ENCODE results near the gene HDAC4. TPM values are rescaled to one million over a fixed set of nuclear protein-coding genes. Genes with fewer than 3 reads are reported as not detected.

HDAC4 gene
- total and polyA plus RNA-seq, 2 experiments from 2014 or later, result 8.1 to 41.8 TPM

DNA sequence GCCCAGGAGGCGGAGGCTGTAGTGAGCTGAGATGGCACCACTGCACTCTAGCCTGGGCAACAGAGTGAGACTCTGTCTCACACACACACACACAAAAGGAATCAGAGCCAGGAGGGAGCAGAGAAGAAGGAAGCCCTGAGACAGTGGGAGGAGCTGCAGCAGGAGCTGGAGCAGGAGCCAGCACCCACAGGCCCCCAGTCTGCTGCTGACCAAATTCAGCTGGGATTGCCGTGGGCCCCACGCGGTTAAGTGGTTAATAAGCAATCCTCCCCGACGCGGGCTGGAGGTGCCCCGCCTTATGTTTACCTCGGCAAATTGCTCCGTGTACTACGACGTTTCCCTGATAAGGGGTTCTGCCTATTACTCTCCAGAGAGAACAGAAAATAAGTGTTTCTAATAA is 287.6 kb downstream of the HDAC4 start (continued):
- TF ChIP-seq, protein P1, sequence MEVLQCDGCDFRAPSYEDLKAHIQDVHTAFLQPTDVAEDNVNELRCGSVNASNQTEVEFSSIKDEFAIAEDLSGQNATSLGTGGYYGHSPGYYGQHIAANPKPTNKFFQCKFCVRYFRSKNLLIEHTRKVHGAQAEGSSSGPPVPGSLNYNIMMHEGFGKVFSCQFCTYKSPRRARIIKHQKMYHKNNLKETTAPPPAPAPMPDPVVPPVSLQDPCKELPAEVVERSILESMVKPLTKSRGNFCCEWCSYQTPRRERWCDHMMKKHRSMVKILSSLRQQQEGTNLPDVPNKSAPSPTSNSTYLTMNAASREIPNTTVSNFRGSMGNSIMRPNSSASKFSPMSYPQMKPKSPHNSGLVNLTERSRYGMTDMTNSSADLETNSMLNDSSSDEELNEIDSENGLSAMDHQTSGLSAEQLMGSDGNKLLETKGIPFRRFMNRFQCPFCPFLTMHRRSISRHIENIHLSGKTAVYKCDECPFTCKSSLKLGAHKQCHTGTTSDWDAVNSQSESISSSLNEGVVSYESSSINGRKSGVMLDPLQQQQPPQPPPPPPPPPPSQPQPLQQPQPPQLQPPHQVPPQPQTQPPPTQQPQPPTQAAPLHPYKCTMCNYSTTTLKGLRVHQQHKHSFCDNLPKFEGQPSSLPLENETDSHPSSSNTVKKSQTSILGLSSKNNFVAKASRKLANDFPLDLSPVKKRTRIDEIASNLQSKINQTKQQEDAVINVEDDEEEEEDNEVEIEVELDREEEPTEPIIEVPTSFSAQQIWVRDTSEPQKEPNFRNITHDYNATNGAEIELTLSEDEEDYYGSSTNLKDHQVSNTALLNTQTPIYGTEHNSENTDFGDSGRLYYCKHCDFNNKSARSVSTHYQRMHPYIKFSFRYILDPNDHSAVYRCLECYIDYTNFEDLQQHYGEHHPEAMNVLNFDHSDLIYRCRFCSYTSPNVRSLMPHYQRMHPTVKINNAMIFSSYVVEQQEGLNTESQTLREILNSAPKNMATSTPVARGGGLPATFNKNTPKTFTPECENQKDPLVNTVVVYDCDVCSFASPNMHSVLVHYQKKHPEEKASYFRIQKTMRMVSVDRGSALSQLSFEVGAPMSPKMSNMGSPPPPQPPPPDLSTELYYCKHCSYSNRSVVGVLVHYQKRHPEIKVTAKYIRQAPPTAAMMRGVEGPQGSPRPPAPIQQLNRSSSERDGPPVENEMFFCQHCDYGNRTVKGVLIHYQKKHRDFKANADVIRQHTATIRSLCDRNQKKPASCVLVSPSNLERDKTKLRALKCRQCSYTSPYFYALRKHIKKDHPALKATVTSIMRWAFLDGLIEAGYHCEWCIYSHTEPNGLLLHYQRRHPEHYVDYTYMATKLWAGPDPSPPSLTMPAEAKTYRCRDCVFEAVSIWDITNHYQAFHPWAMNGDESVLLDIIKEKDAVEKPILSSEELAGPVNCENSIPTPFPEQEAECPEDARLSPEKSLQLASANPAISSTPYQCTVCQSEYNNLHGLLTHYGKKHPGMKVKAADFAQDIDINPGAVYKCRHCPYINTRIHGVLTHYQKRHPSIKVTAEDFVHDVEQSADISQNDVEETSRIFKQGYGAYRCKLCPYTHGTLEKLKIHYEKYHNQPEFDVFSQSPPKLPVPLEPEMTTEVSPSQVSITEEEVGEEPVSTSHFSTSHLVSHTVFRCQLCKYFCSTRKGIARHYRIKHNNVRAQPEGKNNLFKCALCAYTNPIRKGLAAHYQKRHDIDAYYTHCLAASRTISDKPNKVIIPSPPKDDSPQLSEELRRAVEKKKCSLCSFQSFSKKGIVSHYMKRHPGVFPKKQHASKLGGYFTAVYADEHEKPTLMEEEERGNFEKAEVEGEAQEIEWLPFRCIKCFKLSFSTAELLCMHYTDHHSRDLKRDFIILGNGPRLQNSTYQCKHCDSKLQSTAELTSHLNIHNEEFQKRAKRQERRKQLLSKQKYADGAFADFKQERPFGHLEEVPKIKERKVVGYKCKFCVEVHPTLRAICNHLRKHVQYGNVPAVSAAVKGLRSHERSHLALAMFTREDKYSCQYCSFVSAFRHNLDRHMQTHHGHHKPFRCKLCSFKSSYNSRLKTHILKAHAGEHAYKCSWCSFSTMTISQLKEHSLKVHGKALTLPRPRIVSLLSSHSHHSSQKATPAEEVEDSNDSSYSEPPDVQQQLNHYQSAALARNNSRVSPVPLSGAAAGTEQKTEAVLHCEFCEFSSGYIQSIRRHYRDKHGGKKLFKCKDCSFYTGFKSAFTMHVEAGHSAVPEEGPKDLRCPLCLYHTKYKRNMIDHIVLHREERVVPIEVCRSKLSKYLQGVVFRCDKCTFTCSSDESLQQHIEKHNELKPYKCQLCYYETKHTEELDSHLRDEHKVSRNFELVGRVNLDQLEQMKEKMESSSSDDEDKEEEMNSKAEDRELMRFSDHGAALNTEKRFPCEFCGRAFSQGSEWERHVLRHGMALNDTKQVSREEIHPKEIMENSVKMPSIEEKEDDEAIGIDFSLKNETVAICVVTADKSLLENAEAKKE (CRISPR knock-in tag; IDR thresholded peaks at IDR 0.05), result no peak
- TF ChIP-seq STAT1 (IDR thresholded peaks at IDR 0.05; ENCODE audit: unreplicated experiment), result no peak
- TF ChIP-seq, protein P2, sequence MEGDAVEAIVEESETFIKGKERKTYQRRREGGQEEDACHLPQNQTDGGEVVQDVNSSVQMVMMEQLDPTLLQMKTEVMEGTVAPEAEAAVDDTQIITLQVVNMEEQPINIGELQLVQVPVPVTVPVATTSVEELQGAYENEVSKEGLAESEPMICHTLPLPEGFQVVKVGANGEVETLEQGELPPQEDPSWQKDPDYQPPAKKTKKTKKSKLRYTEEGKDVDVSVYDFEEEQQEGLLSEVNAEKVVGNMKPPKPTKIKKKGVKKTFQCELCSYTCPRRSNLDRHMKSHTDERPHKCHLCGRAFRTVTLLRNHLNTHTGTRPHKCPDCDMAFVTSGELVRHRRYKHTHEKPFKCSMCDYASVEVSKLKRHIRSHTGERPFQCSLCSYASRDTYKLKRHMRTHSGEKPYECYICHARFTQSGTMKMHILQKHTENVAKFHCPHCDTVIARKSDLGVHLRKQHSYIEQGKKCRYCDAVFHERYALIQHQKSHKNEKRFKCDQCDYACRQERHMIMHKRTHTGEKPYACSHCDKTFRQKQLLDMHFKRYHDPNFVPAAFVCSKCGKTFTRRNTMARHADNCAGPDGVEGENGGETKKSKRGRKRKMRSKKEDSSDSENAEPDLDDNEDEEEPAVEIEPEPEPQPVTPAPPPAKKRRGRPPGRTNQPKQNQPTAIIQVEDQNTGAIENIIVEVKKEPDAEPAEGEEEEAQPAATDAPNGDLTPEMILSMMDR (conservative IDR thresholded peaks at IDR 0.05; ENCODE audit: low read depth in 2 of 2), result no peak

DNA sequence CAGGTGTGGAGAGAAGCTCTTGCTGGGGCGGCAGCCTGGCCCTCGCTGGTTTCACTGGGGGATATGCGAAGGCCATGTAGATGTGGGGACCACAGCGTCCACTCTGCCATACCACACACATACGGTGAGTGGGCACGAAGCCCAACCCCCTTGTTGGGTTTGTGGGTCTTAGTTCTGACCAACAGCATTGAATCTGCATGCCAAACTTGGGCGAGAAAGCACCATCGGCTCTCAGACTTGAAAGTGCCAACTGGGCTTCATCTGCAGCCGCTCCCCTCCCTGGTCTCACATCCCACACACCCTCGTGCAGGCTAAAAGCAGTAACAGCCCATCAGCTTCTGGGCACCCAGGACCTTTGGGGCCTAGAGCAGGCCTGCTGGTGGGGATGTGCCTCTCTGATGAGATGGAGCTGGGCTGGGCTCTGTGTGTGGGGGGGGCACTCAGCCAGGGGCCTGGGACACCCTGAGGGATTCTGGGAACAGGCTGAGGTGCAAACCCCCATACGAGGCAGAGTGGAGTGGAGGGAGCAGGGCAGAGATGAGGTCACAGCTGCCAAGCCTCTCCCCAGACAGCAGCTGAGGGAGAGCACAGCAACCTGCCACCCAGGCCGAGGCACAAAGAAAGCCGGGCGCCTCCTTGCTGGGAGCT is 288.6 kb downstream of the HDAC4 start:
- no peaks in the 10 kb centered on the region for H3K27me3 ChIP-seq (ENCODE audit: insufficient read depth)
- H4K20me1 ChIP-seq (replicated peaks; ENCODE audit: insufficient read depth), result no peaks in the 10 kb centered on the region
- H3K4me1 Mint-ChIP-seq, result peaks cover 3% of the 10 kb centered on the region; the same call in 2 of the 3 replicates
- H3K4me3 Mint-ChIP-seq, result no peak overlapping the region
- H3K4me3 ChIP-seq, result no peak overlapping the region
- no peaks in the 10 kb centered on the region for H3K79me2 ChIP-seq (replicated peaks; ENCODE audit: insufficient read depth)
- no peaks in the 10 kb centered on the region for H3F3A ChIP-seq (replicated peaks; ENCODE audit: low read depth)
- no peak overlapping the region for H3K4me2 ChIP-seq
- peaks cover 15% of the 10 kb centered on the region for H3K36me3 Mint-ChIP-seq (ENCODE audit: low read depth)
- no peaks in the 10 kb centered on the region for H3K4me1 ChIP-seq (ENCODE audit: insufficient read depth)
- no peak overlapping the region for H3K27ac ChIP-seq (ENCODE audit: low read depth)
- no peaks in the 10 kb centered on the region for H3K36me3 ChIP-seq (ENCODE audit: insufficient read depth)
- no peak overlapping the region for H2AFZ ChIP-seq
- H3K9me3 Mint-ChIP-seq, result no peaks in the 10 kb centered on the region
- ATAC-seq (no peak), DNase-seq (ENCODE audit: low spot score) (no peak)
- H3K27me3 Mint-ChIP-seq (ENCODE audit: insufficient read depth, low read depth, poor library complexity), result peaks cover 17% of the 10 kb centered on the region
- no peak overlapping the region for H3K27ac Mint-ChIP-seq
- H3K9me2 ChIP-seq (ENCODE audit: insufficient read depth), result no peaks in the 10 kb centered on the region
- TF ChIP-seq NANOG (IDR thresholded peaks at IDR 0.05; ENCODE audit: borderline replicate concordance), result no peak
- TF ChIP-seq, protein P3, sequence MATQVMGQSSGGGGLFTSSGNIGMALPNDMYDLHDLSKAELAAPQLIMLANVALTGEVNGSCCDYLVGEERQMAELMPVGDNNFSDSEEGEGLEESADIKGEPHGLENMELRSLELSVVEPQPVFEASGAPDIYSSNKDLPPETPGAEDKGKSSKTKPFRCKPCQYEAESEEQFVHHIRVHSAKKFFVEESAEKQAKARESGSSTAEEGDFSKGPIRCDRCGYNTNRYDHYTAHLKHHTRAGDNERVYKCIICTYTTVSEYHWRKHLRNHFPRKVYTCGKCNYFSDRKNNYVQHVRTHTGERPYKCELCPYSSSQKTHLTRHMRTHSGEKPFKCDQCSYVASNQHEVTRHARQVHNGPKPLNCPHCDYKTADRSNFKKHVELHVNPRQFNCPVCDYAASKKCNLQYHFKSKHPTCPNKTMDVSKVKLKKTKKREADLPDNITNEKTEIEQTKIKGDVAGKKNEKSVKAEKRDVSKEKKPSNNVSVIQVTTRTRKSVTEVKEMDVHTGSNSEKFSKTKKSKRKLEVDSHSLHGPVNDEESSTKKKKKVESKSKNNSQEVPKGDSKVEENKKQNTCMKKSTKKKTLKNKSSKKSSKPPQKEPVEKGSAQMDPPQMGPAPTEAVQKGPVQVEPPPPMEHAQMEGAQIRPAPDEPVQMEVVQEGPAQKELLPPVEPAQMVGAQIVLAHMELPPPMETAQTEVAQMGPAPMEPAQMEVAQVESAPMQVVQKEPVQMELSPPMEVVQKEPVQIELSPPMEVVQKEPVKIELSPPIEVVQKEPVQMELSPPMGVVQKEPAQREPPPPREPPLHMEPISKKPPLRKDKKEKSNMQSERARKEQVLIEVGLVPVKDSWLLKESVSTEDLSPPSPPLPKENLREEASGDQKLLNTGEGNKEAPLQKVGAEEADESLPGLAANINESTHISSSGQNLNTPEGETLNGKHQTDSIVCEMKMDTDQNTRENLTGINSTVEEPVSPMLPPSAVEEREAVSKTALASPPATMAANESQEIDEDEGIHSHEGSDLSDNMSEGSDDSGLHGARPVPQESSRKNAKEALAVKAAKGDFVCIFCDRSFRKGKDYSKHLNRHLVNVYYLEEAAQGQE (IDR thresholded peaks at IDR 0.05; ENCODE audit: unreplicated experiment), result no peak
- TF ChIP-seq CREB1 (CRISPR knock-in tag; IDR thresholded peaks at IDR 0.05; ENCODE audit: low read depth), result no peak
- TF ChIP-seq STAT1 (IDR thresholded peaks at IDR 0.05; ENCODE audit: unreplicated experiment), result no peak

All from GM23338 (cell line).